NT2/D1 (cell line): ENCODE data around the gene ARPC4.

Experiments used
- DNase-seq: peaks from one replicate; pipeline ENCODE4 v3.0.0-alpha.2; 2011; ENCODE audit warnings: low read depth, low spot score
- H3K27me3 ChIP-seq: 2 replicates; pipeline ENCODE4 v1.6.0; 2011; ENCODE audit warnings: mild to moderate bottlenecking; ENCODE audit not compliant: insufficient read length, insufficient read depth
- H3K36me3 ChIP-seq: 2 replicates; pipeline ENCODE4 v1.6.1; 2011; ENCODE audit warnings: mild to moderate bottlenecking, low read length, mixed read lengths; ENCODE audit not compliant: insufficient read depth, insufficient read length
- H3K4me1 ChIP-seq: 2 replicates; pipeline ENCODE4 v1.5.1; 2011; ENCODE audit not compliant: insufficient read depth, insufficient read length
- H3K4me3 ChIP-seq: 2 replicates; pipeline ENCODE4 v1.5.1; 2011; ENCODE audit warnings: low read depth; ENCODE audit not compliant: insufficient read length
- H3K9ac ChIP-seq: 2 replicates; pipeline ENCODE4 v1.6.0; 2011; ENCODE audit warnings: low read depth; ENCODE audit not compliant: insufficient read length
- H3K9me3 ChIP-seq: 2 replicates; pipeline ENCODE4 v1.5.1; 2011; ENCODE audit warnings: mild to moderate bottlenecking, low read length; ENCODE audit not compliant: insufficient read depth
- SUZ12 ChIP-seq: IDR thresholded peaks from 2 replicates; pipeline ENCODE4 v1.6.1; 2011; ENCODE audit not compliant: insufficient read length, insufficient read depth; ENCODE audit errors: extremely low read depth
- YY1 ChIP-seq: IDR thresholded peaks from 2 replicates; pipeline ENCODE4 v1.6.1; 2011; ENCODE audit not compliant: insufficient read length, insufficient read depth
- ZNF274 ChIP-seq: IDR thresholded peaks from 2 replicates; pipeline ENCODE4 v1.6.1; 2011; ENCODE audit warnings: mild to moderate bottlenecking, low read depth, low read length

Gene ARPC4

DNA sequence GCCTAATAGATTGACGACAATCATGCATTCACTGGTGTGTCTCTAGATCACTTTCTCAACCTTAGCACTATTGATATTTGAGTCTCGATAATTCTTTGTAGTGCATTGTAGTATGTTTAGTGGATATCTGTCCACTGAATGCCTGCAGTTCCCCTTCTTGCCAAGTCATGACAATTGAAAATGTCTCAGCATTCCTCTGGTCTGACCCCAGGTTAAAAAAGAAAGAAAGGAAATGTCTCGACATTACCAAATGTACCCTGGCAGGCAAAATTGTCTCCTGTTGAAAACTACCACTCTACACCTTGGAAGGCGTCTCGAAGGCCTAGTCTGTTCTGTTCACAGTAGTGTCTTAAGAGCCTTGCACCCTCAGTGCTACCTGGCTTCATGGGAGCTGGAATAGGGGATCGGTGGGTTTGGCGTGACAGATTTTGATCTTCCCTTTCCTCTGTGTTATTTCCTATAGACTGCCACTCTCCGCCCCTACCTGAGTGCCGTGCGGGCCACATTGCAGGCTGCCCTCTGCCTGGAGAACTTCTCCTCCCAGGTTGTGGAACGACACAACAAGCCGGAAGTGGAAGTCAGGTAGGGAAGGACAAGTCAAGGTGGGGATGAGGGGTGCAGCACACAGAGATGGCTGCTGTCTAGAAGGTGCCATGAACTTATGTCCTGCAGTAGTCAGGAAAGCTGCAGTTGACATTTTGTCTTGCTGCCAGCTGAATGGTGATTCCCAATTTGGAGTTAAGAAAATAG is 4.5 kb downstream of the ARPC4 start:
- TF ChIP-seq YY1 (no peak), SUZ12 (no peak), ZNF274 (no peak)
- H3K9me3 ChIP-seq: no peaks in the 10 kb centered on the region
- H3K4me1 ChIP-seq: no peaks in the 10 kb centered on the region
- H3K36me3 ChIP-seq: peaks cover 69% of the 10 kb centered on the region
- no peak overlapping the region for H3K4me3 ChIP-seq
- DNase-seq: no peak
- no peaks in the 10 kb centered on the region for H3K27me3 ChIP-seq
- H3K9ac ChIP-seq: no peak overlapping the region

GRCh38 chr3:9800529-9800928 is 7.6 kb downstream of the ARPC4 start:
- H3K36me3 ChIP-seq: peaks cover 90% of the 10 kb centered on the region
- H3K27me3 ChIP-seq: no peaks in the 10 kb centered on the region
- no peak for DNase-seq
- no peak overlapping the region for H3K4me3 ChIP-seq
- TF ChIP-seq ZNF274 (no peak), SUZ12 (no peak), YY1 (no peak)
- H3K9ac ChIP-seq: no peak overlapping the region
- H3K4me1 ChIP-seq: no peaks in the 10 kb centered on the region
- no peaks in the 10 kb centered on the region for H3K9me3 ChIP-seq

DNA sequence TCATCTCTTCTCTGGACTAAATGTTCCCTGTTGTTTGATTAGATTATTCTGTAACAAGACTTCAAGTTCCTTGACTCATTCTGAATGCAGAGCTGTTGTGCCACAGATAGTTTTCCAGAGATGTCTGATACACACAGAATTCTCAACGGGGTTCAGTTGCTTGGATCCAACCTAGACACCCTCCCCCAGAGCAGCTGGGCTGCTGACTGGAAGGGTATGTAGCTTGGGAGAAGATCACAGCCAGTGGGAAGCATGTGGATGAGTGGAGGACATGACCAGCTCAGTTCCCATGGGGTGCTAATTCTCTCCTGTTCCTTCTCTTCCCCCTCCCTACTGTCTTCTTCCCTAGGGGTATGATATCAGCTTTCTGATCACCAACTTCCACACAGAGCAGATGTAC is 10.6 kb downstream of the ARPC4 start:
- H3K9me3 ChIP-seq: no peaks in the 10 kb centered on the region
- H3K36me3 ChIP-seq: peaks cover 83% of the 10 kb centered on the region
- no peaks in the 10 kb centered on the region for H3K4me1 ChIP-seq
- H3K9ac ChIP-seq: no peak overlapping the region
- TF ChIP-seq YY1 (no peak), ZNF274 (no peak), SUZ12 (no peak)
- DNase-seq: no peak
- no peaks in the 10 kb centered on the region for H3K27me3 ChIP-seq
- H3K4me3 ChIP-seq: no peak overlapping the region

DNA sequence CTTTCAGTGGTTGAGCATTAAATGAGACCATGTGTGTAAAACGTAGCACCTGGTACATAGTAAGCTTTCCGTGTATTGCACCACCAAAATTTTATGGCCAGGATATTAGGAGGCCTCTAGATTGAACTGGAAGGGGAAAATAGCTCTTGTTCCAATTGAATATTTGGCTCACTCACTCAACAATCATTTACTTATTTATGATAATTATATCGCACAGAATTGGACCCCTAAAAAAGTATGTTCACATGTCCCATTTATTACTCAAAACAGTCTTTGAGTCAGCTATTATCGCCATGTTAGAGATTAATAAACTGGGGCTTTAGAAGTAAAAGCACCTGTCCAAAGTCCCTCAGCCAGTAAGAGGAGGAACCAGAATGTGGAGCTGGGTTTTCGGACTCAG is 12.1 kb downstream of the ARPC4 start:
- TF ChIP-seq ZNF274 (no peak), YY1 (no peak), SUZ12 (no peak)
- Histone ChIP-seq H3K27me3 (no peaks in the 10 kb centered on the region), H3K9ac (no peak overlapping the region)

DNA sequence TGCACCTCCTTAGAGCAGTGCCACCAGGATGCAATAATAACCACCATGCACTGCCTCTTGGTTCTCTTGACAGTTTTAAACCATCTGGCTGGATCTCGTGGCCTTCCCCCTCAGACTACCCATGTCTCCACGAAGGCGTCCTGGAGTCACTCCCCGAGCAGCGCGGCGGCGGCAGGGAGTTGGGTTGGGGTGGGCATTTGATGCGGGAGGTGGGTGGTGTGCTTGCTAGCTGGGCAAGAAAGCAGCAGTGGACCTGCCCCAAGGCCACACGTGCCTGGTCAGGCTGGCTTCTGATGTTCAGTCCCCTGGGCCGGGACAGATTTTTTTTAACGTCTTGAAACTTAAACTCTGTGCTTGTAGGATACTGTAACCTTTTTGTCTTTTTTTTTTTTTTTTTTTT is 13.3 kb downstream of the ARPC4 start:
- Histone ChIP-seq H3K4me1 (peaks cover 6% of the 10 kb centered on the region), H3K4me3 (no peak overlapping the region), H3K36me3 (peaks cover 57% of the 10 kb centered on the region), H3K9ac (no peak overlapping the region), H3K27me3 (peaks cover 8% of the 10 kb centered on the region), H3K9me3 (no peaks in the 10 kb centered on the region)
- TF ChIP-seq SUZ12 (no peak), YY1 (no peak), ZNF274 (no peak)
- DNase-seq: no peak

More for the DNA sequence above, 12.1 kb downstream of the ARPC4 start:
- no peak overlapping the region for H3K4me3 ChIP-seq
- peaks cover 68% of the 10 kb centered on the region for H3K36me3 ChIP-seq
- H3K4me1 ChIP-seq: peaks cover 6% of the 10 kb centered on the region
- no peaks in the 10 kb centered on the region for H3K9me3 ChIP-seq
- no peak for DNase-seq

DNA sequence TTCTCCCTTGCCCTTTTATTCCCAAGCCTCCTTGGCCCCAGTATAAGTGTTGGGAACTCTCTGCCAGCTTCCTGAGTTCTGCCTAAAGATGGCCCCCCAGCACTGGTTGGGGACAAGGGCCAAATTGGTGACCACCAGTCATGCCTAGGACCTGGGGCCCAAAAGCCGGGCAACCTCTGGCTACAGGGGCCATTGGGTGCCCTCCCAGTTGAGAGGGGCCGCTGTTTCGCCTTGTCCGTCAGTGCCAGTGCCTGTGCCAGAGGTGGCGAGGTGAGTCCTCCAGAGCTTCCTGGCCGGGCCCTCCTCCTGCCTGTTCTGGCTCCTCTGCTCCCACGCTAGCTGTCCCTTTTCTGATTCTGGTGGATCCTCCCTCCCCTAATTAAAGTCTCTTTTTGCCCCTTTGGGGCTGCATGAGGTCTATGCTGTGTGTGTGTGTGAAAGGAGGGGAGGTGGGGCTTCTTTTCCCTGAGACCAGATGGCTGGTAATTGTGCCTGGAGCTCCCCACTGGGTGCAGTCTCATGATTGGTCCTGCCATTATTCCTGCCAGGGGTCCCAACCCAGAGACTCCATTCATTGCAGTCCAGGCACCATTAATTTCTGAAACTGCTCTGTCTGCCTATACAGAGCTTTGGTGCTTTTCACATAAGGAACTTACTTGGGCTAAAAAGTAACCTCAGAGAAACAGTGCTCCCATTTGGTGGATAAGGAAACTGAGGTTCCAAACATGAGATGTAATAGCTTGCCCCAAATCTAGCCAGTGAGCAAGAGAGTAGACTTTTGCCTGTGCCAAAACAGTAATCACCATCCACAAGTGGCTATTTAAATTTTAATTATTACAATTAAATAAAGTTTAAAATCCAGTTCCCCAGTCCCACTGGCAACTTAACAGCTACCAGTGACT is 14.1 kb downstream of the ARPC4 start:
- peaks cover 16% of the 10 kb centered on the region for H3K27me3 ChIP-seq
- H3K36me3 ChIP-seq: peaks cover 50% of the 10 kb centered on the region
- no peak overlapping the region for H3K4me3 ChIP-seq
- TF ChIP-seq ZNF274: no peak
- no peak for TF ChIP-seq YY1
- no peak for TF ChIP-seq SUZ12
- no peaks in the 10 kb centered on the region for H3K9me3 ChIP-seq
- peaks cover 6% of the 10 kb centered on the region for H3K4me1 ChIP-seq
- H3K9ac ChIP-seq: no peak overlapping the region
- no peak for DNase-seq

- DNase-seq: no peak
- TF ChIP-seq SUZ12 (no peak), ZNF274 (no peak)
- H3K4me1 ChIP-seq: peaks cover 6% of the 10 kb centered on the region
- no peak overlapping the region for H3K9ac ChIP-seq
- no peaks in the 10 kb centered on the region for H3K9me3 ChIP-seq
- peaks cover 17% of the 10 kb centered on the region for H3K27me3 ChIP-seq
- H3K36me3 ChIP-seq: peaks cover 48% of the 10 kb centered on the region
- H3K4me3 ChIP-seq: no peak overlapping the region
Measured at GRCh38 chr3:9807981-9808344, 15.1 kb downstream of the ARPC4 start.
